K562 (cell line): ENCODE data around the gene CDS2. TPM values are rescaled to one million over a fixed set of nuclear protein-coding genes. Genes with fewer than 3 reads are reported as not detected.

ENCODE experiments used
- AFF4 ChIP-seq: sonication (generic); formaldehyde crosslinking; IDR thresholded peaks from 2 replicates; pipeline ENCODE4 v1.8.0; 2023; ENCODE audit warnings: mild to moderate bottlenecking, missing genetic modification reagents
- CBFA2T2 ChIP-seq: fragments of 450-650 bp; conservative IDR thresholded peaks from 2 replicates; pipeline ENCODE4 v1.6.1; 2017; ENCODE audit warnings: mild to moderate bottlenecking
- CHD7 ChIP-seq: fragments of 200-600 bp; sonication (generic); IDR thresholded peaks from one replicate; pipeline ENCODE4 v1.6.1; 2012; ENCODE audit warnings: mild to moderate bottlenecking, low read depth, low read length, inconsistent platforms
- HMG20A ChIP-seq: fragments of 450-650 bp; formaldehyde crosslinking; conservative IDR thresholded peaks from 2 replicates; pipeline ENCODE4 v1.4.0; 2020; ENCODE audit warnings: mild to moderate bottlenecking, mixed read lengths
- ILF3 ChIP-seq: fragments of 450-650 bp; IDR thresholded peaks from 2 replicates; pipeline ENCODE4 v1.6.1; 2018; ENCODE audit warnings: antibody characterized with exemption, mild to moderate bottlenecking, moderate library complexity, borderline replicate concordance
- NBN ChIP-seq: fragments of 450-650 bp; IDR thresholded peaks from 2 replicates; pipeline ENCODE4 v1.6.1; 2016; ENCODE audit warnings: low read depth, mild to moderate bottlenecking
- NFRKB ChIP-seq: fragments of 450-650 bp; IDR thresholded peaks from 2 replicates; pipeline ENCODE4 v1.6.1; 2016; ENCODE audit warnings: low read depth
- POLR2AphosphoS2 ChIP-seq: IDR thresholded peaks from 2 replicates; pipeline ENCODE4 v1.6.1; 2012; ENCODE audit warnings: low read length, improper control_type of control experiment
- POU5F1 ChIP-seq: fragments of 150-350 bp; IDR thresholded peaks from 2 replicates; pipeline ENCODE4 v1.6.1; 2014; ENCODE audit warnings: borderline replicate concordance, low read length, low read depth, mild to moderate bottlenecking; ENCODE audit not compliant: partially characterized antibody
- SMAD4 ChIP-seq: fragments of 250-450 bp; sonication (Bioruptor Pico); conservative IDR thresholded peaks from 2 replicates; pipeline ENCODE4 v1.8.0; 2021; ENCODE audit warnings: inconsistent platforms, mild to moderate bottlenecking, moderate library complexity
- TAF9B ChIP-seq: fragments of 450-650 bp; IDR thresholded peaks from 2 replicates; pipeline ENCODE4 v1.6.1; 2018; ENCODE audit warnings: mild to moderate bottlenecking; ENCODE audit not compliant: partially characterized antibody
- TCF3 ChIP-seq: sonication (generic); formaldehyde crosslinking; IDR thresholded peaks from 2 replicates; pipeline ENCODE4 v1.4.0; 2020; ENCODE audit warnings: mild to moderate bottlenecking, missing genetic modification reagents
- ZNF165 ChIP-seq: fragments of 250-450 bp; sonication (Bioruptor Pico); IDR thresholded peaks from 2 replicates; pipeline ENCODE4 v1.4.0; 2020; ENCODE audit warnings: borderline replicate concordance
- ZNF695 ChIP-seq: fragments of 450-650 bp; formaldehyde crosslinking; IDR thresholded peaks from 2 replicates; pipeline ENCODE4 v1.4.0; 2020; ENCODE audit warnings: mild to moderate bottlenecking, moderate library complexity
- polyA plus RNA-seq, 8 experiments: library from polyadenylated mRNA; depleted of rRNA in 4 of 8; stranded (reverse) in 5 of 8; unstranded in 3 of 8; fragments of >200 nt; fragmentation: Nextera tagmentation in 2 of 8; fragmentation: Illumina TruSeq in 1 of 8; extraction: Ambion mirVana in 2 of 8; extraction: Trizol in 1 of 8; gene quantifications; 2 replicates each; pipeline versions ENCODE4 v1.2.1 to v1.2.3, GENCODE V29; 2011 to 2014; ENCODE audit warnings: inconsistent platforms in 1 of 8, missing spikeins in 1 of 8
- total RNA-seq, 7 experiments: library from RNA; depleted of rRNA in 6 of 7; stranded (reverse); fragments of >200 nt in 6 of 7; fragmentation: Illumina TruSeq in 2 of 7; extraction: Trizol in 2 of 7; gene quantifications; 2 replicates each; pipeline versions ENCODE4 v1.2.1 to v1.2.3, GENCODE V29; 2011 to 2021; ENCODE audit warnings: low replicate concordance in 1 of 7

The CDS2 gene
- total and polyA plus RNA-seq, 9 of the 15 experiments (the other 6 are each of a cell fraction or from before 2014, with no cell fraction given): 6.4 to 46.4 (median 12.2) TPM

- TF ChIP-seq ZNF695 (CRISPR knock-in tag) (no peak), TAF9B (no peak), AFF4 (CRISPR knock-in tag) (0 out of 2 replicates have a peak, but pooled peaks have one; percentile 99), CHD7 (no peak), NBN (no peak), POLR2AphosphoS2 (no peak), ILF3 (no peak), NFRKB (0 out of 2 replicates have a peak, but pooled peaks have one; percentile 9), CBFA2T2 (no peak), SMAD4 (CRISPR knock-in tag) (no peak), TCF3 (no peak), HMG20A (CRISPR knock-in tag) (no peak), ZNF165 (no peak), POU5F1 (no peak)
Observed at GRCh38 chr20:5119143-5119434, 7.7 kb upstream of the CDS2 start (continued).
